DND-41 (cell line): ENCODE results near the gene FBN1.

Source experiments
- EZH2 ChIP-seq: IDR thresholded peaks from 3 replicates; pipeline ENCODE4 v1.6.1; 2012; ENCODE audit warnings: borderline replicate concordance, low read depth, mild to moderate bottlenecking, moderate library complexity, low read length, inconsistent platforms; ENCODE audit not compliant: severe bottlenecking
- TF ChIP-seq, protein P1 (sequence below): IDR thresholded peaks from 2 replicates; pipeline ENCODE4 v1.5.1; 2012; ENCODE audit warnings: borderline replicate concordance, low read length, moderate library complexity, mild to moderate bottlenecking; ENCODE audit not compliant: poor library complexity, severe bottlenecking; ENCODE audit errors: extremely low read depth

- TF ChIP-seq, protein P1, sequence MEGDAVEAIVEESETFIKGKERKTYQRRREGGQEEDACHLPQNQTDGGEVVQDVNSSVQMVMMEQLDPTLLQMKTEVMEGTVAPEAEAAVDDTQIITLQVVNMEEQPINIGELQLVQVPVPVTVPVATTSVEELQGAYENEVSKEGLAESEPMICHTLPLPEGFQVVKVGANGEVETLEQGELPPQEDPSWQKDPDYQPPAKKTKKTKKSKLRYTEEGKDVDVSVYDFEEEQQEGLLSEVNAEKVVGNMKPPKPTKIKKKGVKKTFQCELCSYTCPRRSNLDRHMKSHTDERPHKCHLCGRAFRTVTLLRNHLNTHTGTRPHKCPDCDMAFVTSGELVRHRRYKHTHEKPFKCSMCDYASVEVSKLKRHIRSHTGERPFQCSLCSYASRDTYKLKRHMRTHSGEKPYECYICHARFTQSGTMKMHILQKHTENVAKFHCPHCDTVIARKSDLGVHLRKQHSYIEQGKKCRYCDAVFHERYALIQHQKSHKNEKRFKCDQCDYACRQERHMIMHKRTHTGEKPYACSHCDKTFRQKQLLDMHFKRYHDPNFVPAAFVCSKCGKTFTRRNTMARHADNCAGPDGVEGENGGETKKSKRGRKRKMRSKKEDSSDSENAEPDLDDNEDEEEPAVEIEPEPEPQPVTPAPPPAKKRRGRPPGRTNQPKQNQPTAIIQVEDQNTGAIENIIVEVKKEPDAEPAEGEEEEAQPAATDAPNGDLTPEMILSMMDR = no peak
- TF ChIP-seq EZH2 = no peak
These were observed 108.8 kb downstream of the FBN1 start for GRCh38 chr15:48536681-48537091.
